Activated CD8-positive, alpha-beta memory T cell treated with anti-CD3 and anti-CD28 coated beads, Interleukin-2, amount 50 U/mL, for 24 hours (primary cell): ENCODE results near the gene EYA4.
"Not testable (repeated sequence)": the region's sequence is repeated elsewhere in the genome, so short reads cannot be mapped to it uniquely, and the experiment has no call there.

ENCODE experiments used
- DNase-seq: peaks from one replicate; pipeline ENCODE4 v3.0.0-alpha.2; 2020; ENCODE audit errors: extremely low read depth

EYA4 gene

DNA sequence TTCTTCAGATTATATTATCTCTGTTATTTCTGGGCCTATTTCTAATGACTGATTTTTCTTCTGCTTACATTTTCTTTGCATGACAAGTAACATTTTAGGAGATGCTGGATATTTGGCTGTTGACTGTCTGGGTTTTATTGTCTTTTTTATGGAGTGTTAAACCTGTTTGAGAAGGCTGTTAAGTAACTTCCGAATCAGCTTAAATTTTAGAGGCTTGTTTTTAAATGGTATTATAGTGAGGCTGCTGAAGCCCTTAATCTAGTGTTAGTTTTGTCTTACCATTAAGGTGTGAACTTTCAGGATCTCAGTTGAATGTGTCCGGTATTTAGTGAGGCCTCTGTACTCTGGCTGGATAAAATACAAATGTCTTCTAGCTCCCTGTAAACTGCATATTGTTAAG is 109.8 kb downstream of the EYA4 start:
- DNase-seq, result no peak

DNA sequence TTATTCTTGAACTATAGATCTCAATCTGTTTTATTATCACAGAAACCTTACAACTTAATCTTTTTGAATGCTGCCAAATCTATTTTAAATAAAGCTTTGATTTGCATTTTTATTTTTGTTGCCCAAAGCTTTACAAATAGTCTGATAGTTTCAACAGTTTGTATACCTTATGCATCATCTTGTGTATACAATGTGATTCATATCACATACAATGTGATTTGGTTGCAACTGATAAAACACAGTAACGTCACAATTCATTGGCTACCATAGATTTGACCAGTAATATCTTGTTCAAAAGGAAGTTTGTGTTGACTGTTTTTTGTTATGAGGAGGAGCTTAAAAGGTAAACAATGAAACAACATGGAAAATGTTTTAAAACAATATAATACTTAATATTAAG is 110.9 kb downstream of the EYA4 start:
- no peak for DNase-seq

DNA sequence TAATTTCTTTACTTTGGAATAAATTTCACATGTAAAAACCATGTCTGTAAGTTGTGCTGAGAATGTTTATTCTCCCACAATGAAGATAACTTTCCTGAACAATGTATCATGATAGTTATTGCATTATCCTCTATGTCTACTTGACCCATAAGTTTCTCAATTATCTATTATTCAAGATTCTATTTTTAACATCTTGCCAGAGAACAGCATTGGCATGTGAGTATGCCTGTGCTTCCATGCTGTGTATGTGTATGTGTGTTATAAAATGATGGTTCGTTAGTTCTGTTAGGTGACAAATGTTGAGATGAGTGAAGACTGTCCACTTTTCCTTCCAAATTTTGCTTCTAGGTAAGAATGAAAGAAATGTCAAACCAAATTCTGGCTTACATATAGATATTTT is 111.9 kb downstream of the EYA4 start:
- no peak for DNase-seq

DNA sequence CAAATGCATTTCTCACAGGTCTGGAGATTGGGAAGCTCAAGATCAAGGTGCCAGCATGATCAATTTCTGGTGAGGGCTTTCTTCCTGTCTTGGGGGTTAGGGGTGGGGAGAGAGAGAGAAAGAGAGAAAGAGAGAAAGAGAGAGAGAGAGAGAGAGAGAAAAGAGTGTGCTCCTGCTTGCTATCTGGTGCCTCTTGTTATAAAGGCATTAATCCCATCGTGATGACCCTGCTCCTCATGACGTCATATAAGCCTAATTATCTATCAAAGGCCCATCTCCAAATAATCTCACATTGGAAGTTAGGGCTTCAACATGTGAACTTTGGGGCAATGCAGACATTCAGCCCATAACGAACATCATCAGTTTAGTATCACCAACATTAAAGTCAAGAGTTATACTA is 114.8 kb downstream of the EYA4 start:
- no peak for DNase-seq

DNA sequence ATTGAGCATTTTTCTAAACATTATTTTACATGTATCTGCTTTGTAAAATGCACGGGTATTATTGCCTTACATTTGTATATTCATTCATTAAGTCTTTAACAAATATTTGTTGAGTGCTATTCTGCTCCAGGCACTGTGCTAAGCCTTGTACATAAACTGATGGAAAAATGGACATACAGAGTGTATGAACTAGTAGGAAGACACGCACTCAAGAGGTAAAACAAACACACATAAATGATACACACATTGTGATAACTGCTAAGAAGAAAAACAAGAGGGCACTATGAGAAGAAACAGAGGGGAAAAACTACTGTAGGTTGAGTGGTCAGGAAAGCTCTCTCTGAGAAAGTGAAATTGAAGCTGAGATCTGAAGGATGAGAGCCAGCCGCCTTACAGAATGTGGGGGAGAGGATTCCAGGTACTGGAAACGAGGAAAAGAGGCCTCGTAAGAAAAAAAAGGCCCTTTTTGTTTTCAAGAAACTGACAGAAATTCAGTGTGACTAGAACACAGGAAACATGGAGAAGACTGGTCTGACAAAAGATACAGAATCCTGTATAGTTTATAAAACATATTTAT is 117.5 kb downstream of the EYA4 start:
- DNase-seq, result no peak

DNA sequence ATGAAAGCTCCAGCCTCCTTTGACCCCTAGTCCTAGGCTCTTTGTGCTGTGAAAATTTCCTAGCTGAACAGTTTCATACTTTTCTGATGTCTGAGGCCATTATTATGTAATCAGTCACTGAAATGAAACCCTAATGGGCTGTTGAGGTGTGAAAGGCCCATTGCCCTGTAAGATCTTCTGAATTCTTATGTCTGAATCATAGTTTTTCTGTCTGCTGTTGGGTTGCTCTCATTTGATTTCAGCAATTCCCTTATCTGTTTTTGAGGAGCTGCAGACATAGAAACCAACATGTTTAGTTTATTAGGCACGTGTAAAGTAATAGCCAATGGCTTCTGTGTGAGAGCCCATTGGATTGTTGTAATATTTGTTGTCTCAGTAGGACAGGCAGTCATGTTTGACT is 118.1 kb downstream of the EYA4 start:
- no peak for DNase-seq

DNA sequence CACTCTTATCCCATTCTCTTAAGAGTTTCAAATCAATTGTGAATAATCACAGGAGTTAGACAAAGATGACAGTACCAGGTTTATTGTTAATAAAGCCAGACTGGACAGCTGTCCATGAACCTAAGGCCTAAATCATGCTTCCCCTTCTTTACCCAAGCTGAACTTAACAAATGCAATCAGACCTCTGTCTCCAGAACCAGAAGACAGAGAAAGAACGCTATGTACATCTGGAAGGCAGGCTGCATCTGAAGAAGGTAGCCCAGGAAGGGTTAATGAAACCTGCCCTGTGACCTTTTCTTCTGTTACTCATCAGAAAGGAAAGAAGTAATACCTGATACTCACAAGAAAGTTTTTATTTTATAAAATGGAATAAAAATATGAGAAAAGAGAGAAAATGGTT is 118.6 kb downstream of the EYA4 start:
- DNase-seq, result no peak

DNA sequence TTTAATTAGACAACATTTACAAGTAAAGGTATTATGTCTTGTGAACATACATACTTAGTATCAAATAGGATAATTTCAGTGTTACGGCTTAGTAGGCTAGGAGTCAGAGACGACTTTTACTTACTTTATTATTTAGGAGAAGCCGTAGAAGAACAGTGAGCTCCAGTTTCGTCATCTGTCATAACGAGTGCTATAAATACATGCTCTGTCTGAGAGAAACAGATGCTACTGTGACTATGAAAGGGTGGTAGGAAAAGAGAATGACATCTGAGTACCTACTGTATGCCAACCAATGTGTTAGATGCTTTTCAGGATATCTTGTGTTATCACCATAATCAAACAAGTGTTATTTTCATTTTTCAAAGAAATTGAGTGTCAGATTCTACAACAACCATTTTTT is 119.0 kb downstream of the EYA4 start:
- DNase-seq, result no peak

DNA sequence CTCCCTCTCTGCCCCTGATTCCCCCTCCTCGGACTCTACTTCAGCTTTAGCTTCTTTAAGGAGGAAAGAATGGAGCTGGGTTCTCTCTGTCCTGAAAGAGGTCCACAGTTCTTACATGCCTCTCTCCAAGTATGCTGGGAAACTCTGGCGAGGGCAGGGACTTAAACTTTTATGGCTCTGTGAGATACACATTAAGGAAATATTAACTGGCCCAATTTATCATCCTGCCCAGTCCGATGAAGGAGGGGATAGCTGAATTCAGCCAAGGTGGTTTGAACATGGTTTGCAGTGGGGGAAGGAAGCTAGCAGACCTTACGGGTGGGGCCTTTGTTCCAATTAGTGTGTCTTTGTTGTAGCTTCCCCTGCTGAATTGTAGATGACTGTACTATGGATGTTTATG is 121.7 kb downstream of the EYA4 start:
- no peak for DNase-seq

DNA sequence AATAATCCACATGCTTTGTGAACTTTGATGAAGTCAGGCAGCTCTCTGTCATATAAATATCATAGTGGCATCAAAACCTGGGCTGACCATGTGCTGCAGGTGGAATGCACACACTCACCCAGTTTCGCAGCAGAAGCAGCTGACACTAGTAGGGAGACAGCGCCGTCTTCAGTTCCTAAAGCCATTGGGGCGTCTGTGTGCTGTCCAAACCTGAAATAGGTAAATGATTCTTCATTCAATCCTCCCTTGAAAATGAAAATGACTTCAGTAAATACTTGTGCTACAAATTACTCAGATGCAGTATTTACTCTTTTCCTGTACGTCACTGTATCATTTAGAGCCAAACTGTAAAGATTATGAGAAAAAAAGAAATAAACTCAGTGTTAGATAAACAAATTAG is 127.5 kb downstream of the EYA4 start:
- no peak for DNase-seq

DNA sequence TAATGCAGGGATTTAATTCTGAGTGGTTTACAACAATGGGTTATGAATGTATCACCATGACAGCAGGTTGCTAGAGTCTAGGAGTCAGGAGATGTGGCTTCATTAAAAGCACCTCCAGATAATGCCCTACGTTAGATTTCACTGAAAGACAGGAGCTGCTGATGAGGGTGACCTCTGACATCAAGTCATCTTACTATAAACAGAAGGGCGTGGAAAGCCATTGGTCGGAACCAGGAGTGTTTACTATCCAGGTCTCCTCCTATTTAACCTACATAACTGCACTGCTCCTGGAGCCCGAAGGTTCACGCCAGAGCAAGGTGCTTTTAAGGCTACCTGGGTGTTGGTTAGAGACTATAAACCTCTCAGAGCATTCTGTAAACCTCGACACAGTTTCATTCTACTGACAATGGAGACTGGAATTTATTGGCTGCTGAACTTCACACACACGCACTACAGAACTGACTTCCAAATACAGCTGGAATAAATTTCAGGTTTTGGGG is 128.7 kb downstream of the EYA4 start:
- DNase-seq, result no peak

DNA sequence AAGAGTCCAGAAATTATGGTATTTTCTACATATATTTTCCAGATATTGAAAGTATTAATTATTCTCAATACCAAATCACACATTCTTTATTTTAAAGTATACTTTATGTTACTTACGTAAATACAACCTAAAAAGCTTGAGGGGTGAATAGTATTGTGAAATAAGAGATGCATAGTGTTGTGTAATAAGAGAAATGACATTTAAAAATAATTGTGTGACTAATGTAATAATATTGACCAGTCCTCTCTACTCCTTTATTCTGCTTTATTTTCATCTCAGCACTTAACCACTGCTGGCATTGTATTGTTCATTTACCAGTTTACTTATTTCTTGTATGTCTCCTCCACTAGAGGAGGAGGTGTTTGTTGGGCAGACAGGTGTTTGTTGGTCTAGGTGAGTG is 135.6 kb downstream of the EYA4 start:
- DNase-seq, result no peak

DNA sequence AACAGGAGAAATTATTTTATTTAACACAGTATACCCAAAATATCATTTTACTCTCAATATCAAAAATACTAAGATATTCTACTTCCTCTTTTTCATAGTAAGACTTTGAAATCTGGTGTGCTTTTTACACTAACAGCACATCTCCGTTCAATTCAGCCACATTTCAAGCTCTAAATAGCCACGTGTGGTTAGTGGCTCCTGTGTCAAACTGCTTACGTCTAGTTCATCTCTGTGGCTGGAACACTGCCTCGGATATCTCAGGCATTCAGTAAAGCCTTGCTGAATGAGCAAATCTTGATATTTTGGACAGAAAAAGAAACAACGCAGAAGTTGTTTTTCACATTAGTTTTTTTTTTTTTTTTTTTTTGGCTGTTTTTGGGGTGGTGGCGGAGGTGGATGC is 136.1 kb downstream of the EYA4 start:
- DNase-seq, result no peak

DNA sequence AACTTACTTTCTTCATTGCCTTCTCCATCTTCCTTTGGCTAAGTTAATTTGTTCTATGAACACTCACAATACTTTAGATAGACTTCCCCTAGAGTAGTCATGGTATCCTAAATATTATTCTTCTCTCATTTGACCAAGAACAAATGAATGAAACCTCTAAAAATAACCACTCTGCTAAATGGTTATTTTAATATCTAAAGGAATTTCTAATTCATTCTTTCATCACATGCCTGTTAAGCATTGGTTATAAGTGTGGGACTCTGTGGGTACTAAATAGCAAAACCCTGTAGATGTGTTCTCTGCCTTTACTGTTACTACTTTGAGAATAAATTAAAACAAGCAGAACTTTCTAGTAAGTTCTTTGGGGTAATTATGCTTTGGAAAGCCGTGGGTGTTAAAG is 138.9 kb downstream of the EYA4 start:
- no peak for DNase-seq

DNA sequence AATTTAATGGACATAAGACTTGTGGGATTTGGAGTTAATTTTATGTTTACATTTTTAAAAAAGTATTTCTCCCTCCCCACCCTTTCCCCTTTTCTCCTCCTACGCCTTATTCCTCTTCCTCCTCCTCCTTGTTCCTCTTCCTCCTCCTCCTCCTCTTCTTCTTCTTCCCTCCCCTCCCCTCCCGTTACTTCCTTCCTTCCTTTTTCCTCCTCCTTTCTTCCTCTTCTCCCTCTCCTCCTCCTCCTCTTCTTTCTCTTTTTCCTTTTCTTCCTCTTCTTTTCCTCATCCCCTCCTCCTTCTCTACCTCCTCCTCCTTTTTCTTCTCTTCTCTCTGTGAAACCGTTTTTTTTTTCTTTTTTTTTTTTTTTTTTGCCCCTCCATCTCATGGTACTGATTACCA is 139.6 kb downstream of the EYA4 start:
- DNase-seq, result no peak

DNA sequence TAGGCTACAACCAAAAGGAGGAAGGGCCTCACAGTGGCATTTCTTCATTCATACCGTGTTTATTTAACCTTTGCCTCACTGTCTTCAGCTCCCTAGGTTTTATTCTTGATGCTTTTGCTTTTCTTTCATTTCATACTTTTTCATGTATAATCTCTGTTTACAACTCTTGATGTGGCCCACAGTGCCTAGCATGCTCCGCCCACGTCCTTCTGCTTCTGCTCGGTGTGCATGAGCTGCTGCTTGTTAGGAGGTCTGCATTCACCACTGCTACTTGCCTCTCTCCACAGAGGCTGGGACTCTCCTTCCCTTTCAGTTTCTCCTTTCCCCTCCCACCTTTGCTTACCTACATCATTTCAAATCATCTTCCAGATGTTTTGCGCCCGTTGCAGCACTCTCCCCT is 147.6 kb downstream of the EYA4 start:
- DNase-seq, result no peak

DNA sequence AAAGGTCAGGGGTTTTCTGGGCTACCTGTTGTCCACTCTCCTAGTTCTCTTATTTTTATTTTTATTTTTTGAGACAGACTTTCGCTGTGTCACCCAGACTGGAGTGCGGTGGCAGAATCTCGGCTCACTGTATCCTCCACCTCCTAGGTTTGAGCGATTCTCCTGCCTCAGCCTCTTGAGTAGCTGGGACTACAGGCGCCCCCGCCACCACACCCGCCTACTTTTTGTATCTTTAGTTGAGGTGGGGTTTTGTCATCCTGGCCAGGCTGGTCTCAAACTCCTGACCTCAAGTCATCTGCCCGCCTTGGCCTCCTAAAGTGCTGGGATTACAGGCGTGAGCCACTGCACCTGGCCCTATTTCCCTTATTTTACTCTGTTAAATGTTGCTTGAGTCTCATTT is 149.0 kb downstream of the EYA4 start:
- DNase-seq, result no peak

DNA sequence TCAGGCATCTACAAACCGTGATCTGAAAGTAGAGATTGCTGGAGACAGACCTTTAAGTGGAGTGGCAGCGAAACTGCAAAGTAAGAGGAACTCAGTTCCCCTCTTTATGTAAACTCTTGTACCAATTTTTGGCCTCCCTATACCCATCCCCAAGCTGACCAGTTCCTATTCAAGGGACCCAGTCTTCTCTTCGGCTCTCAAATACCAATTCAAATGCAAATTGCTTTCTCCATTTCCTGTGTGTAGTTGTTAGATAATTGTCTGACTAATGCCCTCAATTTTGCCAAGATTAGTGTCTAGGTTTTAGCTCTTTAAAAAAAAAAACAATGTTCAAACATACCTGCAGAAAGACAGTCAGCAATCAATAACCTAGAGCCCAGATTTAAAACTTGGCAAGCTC is 150.9 kb downstream of the EYA4 start:
- no peak for DNase-seq

DNA sequence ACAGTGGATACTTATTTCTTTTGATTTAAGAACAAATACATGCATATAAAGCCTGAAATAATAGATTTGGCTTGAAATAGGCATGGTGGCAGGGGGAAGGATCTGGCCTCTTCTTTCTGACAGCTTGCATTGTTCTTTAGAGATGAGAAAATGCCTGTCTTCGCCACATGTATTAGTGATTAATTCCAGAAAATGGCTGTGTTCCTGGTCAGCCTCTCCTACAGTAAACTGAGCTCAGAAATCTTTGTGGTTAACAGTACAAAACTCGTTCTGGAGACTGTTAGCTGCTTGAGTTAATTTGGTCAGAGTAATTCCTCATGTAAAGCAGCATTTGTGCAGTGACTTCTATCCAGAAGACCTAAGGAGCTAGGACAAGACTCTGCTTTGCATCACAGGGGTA is 151.5 kb downstream of the EYA4 start:
- no peak for DNase-seq

DNA sequence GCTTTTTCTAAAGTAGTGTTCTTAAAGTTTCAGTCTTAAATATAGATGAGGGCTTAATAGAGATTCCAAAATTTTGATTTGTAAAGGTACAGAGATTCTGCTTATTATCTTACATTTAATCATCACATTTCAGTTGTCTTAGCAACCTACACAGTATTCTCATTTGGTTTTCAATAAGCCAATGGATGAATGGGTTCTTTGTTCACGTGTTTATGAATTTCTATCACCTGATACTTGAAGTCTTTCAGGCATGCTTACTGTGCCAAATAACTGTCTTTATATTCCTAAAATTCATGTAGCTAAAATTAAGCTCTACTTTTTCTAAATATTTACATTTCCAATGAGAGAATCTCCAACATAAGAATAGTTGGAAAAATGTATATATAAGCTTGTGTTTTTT is 152.7 kb downstream of the EYA4 start:
- no peak for DNase-seq

DNA sequence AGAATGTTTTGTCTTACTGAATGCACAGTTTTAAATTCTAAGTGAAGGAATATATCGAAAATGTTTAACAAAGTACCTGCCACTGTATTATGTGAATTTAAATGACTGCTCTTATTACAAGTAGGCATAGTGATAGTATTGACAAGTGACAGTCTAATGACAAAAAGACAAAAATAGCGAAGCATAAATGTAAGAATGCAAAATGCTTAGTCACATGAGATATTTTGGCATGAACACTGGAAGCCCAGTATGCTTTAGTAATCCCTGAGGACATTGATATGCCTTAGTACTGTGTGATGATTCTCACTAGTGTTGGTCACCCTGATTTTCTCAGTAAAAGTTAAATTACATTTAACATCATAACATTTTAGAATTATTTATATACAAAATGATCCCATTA is 153.5 kb downstream of the EYA4 start:
- DNase-seq, result no peak

DNA sequence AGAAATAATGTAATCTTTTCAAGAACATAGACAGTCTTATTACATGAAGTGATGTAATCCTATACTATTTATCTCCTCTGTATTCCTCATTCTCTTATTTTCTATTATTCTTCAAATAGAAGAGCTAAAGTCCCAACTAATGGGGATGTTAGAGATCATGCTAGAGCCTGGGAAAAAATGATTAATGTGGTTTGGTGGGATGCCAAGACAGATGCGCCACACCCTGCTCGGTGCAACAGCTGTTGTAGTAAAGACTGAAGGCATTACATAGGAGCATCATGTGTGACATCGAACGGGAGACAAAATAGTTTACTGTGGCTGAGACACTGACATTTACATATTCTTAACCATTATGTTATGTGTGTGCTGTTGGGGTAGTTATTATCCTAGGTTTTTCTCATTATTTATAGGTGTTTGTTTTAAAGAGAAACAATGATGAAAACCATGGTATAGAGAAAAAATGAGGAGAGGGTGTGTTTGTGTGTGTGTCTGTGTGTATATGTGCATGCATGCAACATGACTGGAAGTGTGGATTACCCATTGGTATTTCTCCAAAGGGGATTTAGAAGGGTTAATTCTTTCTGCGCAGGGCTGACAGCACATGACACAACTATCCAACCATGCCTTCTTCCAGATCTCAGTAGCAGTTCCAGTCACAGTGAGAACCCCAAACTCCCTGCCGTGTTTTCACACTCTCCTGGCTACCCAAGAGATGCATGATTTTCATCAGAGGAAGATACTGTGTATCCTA is 155.3 kb downstream of the EYA4 start:
- no peak for DNase-seq

DNA sequence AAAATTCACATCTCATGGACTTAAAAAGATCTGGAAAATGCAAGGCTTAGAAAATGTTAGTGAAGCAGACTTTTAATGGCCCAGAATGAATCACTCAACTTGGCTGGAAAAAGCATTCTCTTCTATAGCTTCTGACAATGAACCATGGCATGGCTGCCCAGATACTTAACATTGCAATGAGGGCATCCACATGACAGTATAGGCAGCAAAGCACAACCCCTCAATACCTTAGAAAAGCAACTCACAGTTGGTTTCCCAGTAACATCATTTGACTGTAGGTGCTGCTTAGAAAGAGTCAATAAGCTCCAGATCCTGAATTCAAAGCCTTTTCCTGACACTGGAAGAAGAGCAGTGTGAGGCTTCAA is 155.8 kb downstream of the EYA4 start:
- DNase-seq, result no peak

DNA sequence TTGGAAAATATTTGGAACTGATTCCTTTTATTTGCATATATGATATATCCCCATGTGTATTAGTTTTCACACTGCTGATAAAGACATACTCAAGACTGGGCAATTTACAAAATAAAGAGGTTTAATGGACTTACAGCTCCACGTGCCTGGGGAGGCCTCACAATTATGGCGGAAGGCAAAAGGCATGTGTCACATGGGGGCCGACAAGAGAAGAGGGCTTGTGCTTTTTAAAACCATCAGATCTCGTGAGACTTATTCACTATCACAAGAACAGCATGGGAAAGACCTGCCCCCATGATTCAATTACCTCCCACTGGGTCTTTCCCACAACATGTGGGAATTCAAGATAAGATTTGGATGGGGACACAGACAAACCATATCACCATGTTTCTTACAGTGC is 156.4 kb downstream of the EYA4 start:
- DNase-seq, result not testable (repeated sequence)
